Measurements from ENCODE around the gene ZFAND3.

Gene ZFAND3

DNA sequence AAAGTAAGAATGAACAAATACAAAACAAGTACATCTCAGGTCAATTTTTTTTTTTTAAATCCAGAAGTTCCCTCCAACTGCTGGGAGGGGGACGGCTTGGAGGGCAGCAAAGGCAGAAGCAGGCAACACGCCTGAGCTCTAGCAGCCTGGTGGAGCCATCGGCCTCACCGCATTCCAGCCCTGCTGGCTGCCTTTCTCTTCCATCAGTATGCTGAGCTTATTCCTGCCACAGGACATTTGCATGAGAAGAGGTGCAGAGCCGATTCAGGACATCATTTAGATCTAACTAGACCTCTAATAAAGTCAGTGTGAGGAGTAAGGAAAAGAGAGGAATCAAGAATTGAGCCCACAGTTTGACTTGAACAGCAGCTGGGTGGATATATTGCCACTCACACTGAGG, 318.8 kb downstream of the ZFAND3 start:
- no peak for DNase-seq

- DNase-seq, result no peak
Measured at GRCh38 chr6:38141085-38141484, 321.6 kb downstream of the ZFAND3 start.

DNA sequence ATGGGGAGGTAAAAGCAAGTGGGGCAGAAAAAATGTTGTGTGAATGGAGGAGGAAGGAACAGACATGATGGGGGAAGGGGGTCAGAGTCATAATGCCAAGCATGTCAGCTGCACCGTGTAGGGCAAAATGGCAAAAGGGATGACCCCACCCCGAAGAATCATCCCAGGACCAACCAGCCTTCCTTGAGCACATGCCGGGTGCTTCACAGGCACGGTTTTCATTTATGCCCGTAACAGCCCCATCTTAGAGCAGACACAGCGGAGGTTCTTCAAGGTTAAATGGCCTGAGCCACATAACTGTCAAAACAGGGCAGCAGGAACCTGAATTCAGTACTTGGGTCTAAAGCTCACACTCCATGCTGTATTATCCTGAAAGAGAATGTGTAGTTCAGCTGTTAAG, 322.2 kb downstream of the ZFAND3 start:
- no peak for DNase-seq

GRCh38 chr6:38142178-38142902, 322.8 kb downstream of the ZFAND3 start:
- DNase-seq, result no peak

DNA sequence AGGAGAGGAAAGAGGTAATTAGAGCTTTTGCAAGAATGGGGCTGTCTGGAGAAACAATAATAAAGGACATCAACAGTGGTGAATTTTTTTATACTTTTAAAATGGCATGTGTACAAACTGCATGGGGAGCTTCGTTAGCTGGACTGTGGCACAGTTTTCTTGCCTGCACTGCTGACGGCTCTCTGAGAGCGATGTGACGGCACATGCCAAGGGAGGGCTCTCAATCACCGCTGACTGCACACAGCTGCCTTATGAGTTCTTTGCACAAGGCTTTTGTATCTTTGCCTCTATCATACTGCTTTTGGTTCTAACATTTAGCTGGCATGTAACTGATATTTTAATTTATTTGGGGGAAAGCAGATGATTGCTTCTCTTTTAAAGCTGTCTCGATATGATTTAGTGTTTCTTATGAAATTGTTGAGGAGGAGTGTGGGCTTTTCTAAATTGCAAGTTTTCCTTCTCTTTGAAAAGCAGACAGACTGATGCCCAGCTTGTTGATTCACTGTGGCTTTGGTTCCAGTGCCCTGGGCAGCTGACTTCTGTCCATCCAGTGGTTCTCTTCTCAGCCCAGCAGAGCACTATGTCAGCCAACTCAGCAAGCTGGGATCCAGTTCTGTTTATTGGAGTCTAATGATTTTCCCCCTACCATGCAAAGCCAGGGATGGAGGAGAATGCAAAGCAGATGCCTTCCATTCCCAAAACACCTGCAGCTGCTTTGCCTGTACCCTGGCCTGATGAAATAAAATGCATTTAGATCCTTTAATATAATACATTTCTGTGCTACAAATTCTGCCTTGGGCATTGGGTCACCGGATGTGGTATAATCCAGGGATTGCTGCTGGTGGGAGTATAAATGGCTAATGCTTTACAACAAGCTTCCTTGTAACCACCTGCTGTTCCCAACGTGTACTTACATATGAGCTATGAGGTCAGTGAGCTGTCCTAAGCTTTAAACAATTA, 323.9 kb downstream of the ZFAND3 start:
- no peak for DNase-seq

DNA sequence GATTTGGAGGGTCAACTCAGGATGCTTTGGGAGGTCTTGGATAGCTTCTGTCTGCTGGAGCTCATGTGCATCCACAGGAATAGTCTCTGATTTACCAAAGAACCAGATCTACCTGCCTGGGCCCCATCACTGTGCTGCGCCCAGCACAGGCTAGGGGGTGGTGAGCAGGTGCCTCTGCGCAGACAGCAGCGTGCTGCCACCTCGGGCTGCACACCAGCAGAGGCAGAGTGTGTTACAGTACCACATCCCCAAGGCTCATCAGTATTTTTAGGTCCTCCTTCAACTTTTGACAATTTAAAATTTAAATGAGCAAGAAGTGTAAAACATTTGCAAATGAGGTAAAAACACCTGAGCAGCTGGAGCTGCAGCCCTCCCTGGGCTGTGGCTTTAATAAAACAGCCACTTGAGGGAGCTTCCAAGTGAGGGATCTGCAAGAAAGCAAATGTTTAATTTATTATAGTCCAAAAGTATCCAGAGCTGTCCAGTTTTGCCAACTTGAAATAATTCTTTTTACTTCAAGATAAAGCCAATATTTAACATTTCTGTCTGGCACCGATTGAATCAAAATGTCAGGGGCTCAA, 324.9 kb downstream of the ZFAND3 start:
- DNase-seq, result no peak

GRCh38 chr6:38146021-38146733, 326.6 kb downstream of the ZFAND3 start:
- DNase-seq, result no peak

DNA sequence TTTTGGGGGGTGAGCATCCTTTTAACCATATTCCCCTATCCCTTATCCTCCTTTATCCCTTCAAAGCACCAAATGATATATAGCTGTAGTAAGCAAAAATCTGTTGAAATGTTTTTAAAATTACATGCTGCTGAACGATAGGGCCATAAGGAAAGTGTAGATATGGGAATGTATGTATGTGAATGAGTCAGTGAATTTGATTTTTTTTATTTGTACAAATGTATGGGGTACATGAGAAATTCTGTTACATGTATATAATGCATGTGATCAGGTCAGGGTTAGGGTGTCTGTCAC, 327.2 kb downstream of the ZFAND3 start:
- DNase-seq, result no peak

GRCh38 chr6:38148606-38149005, 329.1 kb downstream of the ZFAND3 start:
- DNase-seq, result no peak

DNA sequence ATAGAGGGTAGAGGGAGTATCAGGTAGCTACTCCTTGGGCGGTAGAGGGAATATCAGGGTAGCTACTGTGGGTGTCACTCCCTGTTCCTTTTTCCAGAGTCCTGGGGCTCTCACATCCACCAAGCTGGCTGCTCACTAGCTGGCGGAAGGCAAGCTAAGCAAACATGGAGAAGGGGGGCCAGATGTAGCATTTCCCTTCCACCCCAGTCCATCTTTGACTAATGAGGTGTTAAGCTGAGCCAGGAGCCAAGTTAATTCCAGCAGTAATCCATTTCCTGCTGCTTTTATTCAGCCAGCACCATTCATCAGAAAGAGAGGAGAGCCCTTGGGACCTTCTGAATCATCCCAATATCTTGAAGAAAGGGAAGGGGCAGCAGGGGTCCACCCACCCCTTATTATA, 330.0 kb downstream of the ZFAND3 start:
- no peak for DNase-seq

GRCh38 chr6:38150021-38150420, 330.5 kb downstream of the ZFAND3 start:
- no peak for DNase-seq

DNA sequence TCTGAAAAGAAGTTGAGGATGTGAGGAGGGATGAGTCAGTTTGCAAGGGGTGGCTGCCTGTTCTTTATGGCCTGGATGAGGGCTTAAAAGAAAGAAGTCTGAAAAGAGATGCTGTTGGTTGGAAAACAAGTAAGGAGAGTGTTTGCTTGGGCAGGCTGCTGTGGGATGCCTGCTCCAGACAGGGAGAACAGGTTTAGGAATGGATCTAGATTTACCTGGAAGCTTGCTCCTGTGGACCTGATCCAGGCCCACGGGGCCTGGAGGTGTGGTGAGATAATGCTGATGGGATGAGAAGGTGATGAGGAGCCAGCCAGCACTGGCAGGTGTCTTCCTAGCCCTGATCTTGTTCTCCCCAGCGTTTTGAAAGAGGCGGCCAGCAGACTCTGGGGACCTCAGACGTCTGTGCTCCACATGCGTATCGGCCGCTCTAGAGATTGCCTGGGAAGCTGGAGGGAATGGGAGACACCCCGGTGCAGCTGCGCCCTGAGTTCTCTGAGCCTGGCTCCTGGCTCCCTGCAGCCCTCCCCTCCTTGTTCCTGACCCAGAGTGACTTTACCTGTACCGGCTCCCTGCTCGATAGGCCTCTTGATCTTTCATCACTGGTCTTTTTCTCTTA, 331.3 kb downstream of the ZFAND3 start:
- no peak for DNase-seq

GRCh38 chr6:38151580-38152500, 332.3 kb downstream of the ZFAND3 start:
- no peak for DNase-seq

- no peak for DNase-seq
Measured at GRCh38 chr6:38152620-38153019, 333.1 kb downstream of the ZFAND3 start.

DNA sequence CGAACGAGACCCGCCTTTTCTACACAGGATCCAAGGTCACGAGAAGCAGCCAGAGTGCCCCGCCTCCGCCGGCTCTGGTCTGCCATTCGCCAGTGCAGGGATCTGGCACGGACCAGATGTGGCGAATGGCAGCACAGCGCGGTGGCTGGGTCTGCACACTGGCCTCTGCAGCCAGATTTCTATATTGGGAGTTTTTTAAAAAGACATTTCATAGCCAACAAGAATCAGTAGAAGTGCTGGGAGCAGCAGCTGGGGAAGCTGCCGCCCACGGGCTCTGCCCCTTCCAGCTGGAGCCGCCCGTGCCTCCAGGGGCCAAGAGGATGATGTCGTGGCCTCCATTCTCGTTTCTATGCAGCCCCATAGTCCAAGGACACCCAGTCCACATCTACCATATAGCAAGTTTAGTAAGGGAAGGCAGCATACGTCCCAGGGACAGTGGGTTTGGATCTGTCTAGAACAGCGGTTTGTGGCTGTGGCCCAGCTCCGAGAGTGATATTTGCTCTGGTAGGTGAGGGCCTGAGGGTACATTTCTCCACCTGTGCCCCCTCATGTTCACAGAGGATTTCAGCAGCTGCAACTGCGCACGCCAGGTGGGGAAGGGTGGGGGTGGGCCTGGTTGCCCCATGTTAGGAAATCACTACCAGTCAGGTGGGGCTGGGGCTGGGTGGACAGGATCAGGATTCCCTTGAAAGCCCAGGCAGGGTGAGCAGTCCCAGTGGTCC, 333.7 kb downstream of the ZFAND3 start:
- peak; percentile 9 for DNase-seq

DNA sequence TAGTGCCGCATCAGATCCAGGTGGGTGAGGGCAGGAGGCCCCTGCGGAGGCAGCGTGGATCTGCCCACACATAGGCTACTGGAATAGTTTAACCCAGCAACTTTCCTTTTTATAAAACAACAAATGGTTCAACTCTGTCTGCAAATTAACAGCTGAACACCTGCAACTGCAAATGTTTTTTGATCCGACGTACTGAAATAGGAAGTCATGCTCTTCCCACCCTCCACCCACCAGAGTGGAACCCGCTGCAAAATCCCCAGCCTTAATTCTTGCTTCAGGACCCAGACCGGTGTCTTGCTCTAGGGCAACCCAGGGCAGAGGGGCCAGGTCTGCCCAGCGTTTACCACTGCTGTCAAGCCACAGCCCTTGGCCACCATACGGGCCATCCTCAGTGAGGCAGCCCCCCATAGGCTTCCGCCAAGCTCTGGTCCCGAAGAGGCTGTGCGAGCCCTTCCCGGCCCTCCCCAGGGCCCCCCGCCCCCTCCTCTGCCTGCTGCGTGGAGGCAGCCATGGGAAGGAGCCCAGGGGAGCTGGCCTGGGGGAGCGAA, 334.3 kb downstream of the ZFAND3 start:
- peak; percentile 25 for DNase-seq

DNA sequence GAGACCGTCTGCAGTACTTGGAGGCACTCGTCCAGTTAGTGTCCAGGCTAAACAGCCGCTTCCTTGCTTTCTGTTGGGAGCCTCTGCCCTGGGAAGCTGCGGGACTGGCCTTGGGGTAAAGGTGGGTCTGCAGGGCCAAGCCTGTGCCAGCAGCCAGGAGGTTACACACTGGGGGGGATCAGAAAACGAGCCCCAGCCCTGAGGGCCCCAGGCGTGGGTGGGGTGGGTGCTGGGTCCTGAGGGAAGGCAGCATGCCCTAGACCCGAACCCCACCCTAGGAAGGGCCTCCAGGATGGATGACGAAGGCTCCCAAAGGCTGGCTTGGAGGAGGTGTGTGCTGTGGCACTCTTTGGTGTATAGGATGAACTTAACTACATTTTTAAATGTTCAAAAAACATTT, 335.2 kb downstream of the ZFAND3 start:
- DNase-seq, result peak; percentile 21

DNA sequence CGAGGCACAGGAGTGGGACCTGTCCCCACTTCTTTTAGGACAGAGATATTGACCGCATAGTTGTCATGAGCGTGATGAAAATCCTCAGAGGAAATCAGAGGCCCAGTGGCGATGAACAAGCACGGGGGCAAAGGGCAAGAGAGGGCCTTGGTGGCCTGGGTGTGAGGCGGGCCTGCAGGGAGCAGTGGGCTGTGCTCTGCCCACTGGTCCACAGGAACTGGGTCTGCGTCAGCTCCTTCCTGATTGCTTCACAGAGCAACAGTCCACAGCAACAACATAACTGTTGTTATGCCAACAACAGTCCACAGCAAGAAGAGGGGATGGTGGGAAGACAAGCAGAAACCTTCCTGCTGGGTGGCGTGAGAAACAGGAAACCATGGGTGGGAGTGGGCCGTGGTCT, 335.6 kb downstream of the ZFAND3 start:
- peak; percentile 12 for DNase-seq

- DNase-seq, result no peak
Measured at GRCh38 chr6:38155621-38156204, 336.2 kb downstream of the ZFAND3 start.

All from activated CD4-positive, CD25-positive, alpha-beta regulatory T cell treated with anti-CD3 and anti-CD28 coated beads, Interleukin-2, amount 50 U/mL, for 72 hours (primary cell).